Esophagus muscularis mucosa (tissue), 4 donors: ENCODE measurements around the gene PPP6R2. TPM values are rescaled to one million over a fixed set of nuclear protein-coding genes. Genes with fewer than 3 reads are reported as not detected.
A peak's percentile ranks its signal among the peaks of the same experiment; 100 is the strongest.

ENCODE experiments used
- DNase-seq: peaks from one replicate; pipeline ENCODE4 v3.0.0-alpha.2; 2017; ENCODE audit errors: extremely low spot score
- H3K27ac ChIP-seq, 4 donors: fragments of 200-600 bp; sonication (generic); replicated peaks in 1 of 4; 1 replicate in 3 of 4; 2 replicates in 1 of 4; pipeline ENCODE4 v1.5.1; 2016 to 2019; ENCODE audit warnings: mild to moderate bottlenecking in 1 of 4
- H3K27me3 ChIP-seq, 4 donors: fragments of 200-600 bp; sonication (generic); one replicate each; pipeline versions ENCODE4 v1.5.1 to v1.6.0; 2016 to 2019
- H3K36me3 ChIP-seq, 4 donors: fragments of 200-600 bp; sonication (generic); one replicate each; pipeline ENCODE4 v1.5.1; 2016 to 2019
- H3K4me1 ChIP-seq, 4 donors: fragments of 200-600 bp; sonication (generic); one replicate each; pipeline ENCODE4 v1.5.1; 2016 to 2019
- H3K4me3 ChIP-seq, 4 donors: fragments of 200-600 bp; sonication (generic); 1 replicate in 2 of 4; 2 replicates in 2 of 4; pipeline ENCODE4 v1.5.1; 2016 to 2019; ENCODE audit warnings: mild to moderate bottlenecking in 4 of 4, moderate library complexity in 1 of 4
- H3K9me3 ChIP-seq, 4 donors: fragments of 200-600 bp; sonication (generic); 1 replicate in 3 of 4; 2 replicates in 1 of 4; pipeline ENCODE4 v1.5.1; 2016 to 2019
- EP300 ChIP-seq: sonication (generic); formaldehyde crosslinking; IDR thresholded peaks from one replicate; pipeline ENCODE4 v1.6.1; 2017; ENCODE audit warnings: antibody characterized with exemption
- POLR2A ChIP-seq: fragments of 450-650 bp; IDR thresholded peaks from one replicate; pipeline ENCODE4 v1.6.1; 2017; ENCODE audit warnings: antibody characterized with exemption, moderate library complexity, mild to moderate bottlenecking, low read depth
- POLR2AphosphoS5 ChIP-seq, 2 donors: sonication (generic); formaldehyde crosslinking; IDR thresholded peaks; one replicate each; pipeline ENCODE4 v1.6.1; 2017; ENCODE audit warnings: antibody characterized with exemption in 2 of 2
- WGBS: methylation state at CpG from one replicate; pipeline ENCODE4 v1.1.5; 2018; 5-methylcytosine and 5-hydroxymethylcytosine counted together
- intact Hi-C: fragments of 100-400 bp; cut with DNase I; formaldehyde crosslinking; loops from one replicate; pipeline ENCODE4 v1.15.1; 2023
- total RNA-seq, 4 donors: library from RNA; depleted of rRNA; stranded (reverse); fragments of >200 nt; gene quantifications; one replicate each; pipeline versions ENCODE4 v1.1.0 to v1.2.1, GENCODE V29; 2016
- TF ChIP-seq, protein P1 (sequence below), 3 experiments: fragments of 200-600 bp in 2 of 3; fragments of 450-650 bp in 1 of 3; sonication (generic) in 2 of 3; IDR thresholded peaks; one replicate each; pipeline ENCODE4 v1.5.1; 2017 to 2019; ENCODE audit warnings: antibody characterized with exemption in 3 of 3, mild to moderate bottlenecking in 2 of 3, moderate library complexity in 1 of 3

The PPP6R2 gene
- total RNA-seq, 4 donors from 2014 or later: 57.7 to 79.4 (median 65.3) TPM

DNA sequence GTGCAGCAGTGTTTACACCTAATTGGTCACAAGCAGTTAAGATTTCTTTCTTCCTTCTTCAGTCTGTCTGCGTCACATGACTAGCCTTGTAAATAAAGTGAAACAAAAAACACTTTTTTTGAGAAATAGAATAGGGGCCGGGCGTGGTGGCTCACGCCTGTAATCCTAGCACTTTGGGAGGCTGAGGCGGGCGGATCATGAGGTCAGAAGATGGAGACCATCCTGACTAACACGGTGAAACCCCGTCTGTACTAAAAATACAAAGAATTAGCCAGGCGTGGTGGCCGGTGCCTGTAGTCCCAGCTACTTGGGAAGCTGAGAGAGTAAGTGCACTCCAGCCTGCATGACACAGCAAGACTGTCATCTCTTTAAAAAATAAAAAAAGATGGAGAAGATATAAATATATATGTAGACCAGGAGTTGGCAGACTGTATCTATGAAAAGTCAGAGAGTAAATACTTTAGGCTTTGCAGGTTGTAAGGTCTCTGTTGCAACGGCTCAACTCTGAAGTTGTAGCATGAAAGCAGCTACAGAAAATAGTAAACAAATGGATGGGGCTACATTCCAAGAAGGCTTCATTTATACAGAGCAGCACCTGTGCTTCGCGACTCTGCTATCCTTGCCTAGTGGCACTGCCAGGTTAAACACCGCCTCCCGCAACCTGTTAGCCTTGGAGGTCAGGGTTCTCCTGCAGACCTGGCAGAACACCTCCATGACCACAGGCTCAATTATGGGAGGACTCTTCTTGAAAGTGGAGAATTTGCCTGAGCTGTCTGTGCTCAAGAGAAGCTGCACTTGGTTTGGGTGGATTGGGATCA is 55.9 kb downstream of the PPP6R2 start:
- intact Hi-C loops: no loop called here
- H3K36me3 ChIP-seq: peaks cover 9 to 37% (median 32%) of the 10 kb centered on the region in 4 donors

DNA sequence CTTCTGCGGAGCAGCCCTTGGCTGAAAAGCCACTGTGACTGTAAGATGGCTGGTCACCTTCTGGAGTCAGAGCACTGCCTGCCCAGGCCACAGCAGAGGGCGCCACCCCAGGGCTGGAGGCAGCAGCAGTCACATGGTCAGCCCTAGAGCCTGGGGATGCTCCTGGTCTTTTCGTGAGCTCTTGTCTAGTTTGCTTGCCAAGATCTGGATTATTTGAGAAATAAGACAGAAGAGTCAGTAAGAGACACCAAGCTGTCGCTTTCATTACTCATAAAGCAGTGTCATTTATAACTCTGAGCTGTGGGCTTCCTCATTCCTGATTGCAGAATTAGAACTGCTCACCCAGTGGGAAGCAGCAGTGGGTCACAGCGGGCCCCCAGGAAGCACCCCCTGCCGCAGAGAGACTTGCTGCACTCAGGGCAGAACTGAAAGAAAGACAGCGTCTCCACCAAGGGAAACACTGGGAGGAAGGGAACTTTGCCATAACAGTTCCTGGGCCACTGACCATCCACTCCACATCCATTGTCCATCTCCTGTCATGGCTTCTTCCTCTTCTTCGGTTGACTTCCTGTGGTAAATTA is 56.7 kb downstream of the PPP6R2 start:
- no peaks in the 10 kb centered on the region for H3K9me3 ChIP-seq
- no peak overlapping the region for H3K4me3 ChIP-seq
- 65% methylated on average over 7 of the region's 8 CpGs for WGBS
- peak overlapping the region; percentile 40 to 65 (median 52) for H3K27ac ChIP-seq
- no peaks in the 10 kb centered on the region for H3K27me3 ChIP-seq
- H3K36me3 ChIP-seq: peaks cover 5 to 31% (median 25%) of the 10 kb centered on the region in 4 donors
- intact Hi-C loops: no loop called here
- DNase-seq: no peak
- TF ChIP-seq, protein P1, sequence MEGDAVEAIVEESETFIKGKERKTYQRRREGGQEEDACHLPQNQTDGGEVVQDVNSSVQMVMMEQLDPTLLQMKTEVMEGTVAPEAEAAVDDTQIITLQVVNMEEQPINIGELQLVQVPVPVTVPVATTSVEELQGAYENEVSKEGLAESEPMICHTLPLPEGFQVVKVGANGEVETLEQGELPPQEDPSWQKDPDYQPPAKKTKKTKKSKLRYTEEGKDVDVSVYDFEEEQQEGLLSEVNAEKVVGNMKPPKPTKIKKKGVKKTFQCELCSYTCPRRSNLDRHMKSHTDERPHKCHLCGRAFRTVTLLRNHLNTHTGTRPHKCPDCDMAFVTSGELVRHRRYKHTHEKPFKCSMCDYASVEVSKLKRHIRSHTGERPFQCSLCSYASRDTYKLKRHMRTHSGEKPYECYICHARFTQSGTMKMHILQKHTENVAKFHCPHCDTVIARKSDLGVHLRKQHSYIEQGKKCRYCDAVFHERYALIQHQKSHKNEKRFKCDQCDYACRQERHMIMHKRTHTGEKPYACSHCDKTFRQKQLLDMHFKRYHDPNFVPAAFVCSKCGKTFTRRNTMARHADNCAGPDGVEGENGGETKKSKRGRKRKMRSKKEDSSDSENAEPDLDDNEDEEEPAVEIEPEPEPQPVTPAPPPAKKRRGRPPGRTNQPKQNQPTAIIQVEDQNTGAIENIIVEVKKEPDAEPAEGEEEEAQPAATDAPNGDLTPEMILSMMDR (IDR thresholded peaks at IDR 0.05): peak in 2 of 3 experiments; percentile 21 to 37
- no peak for TF ChIP-seq EP300
- peaks cover 18 to 34% (median 30%) of the 10 kb centered on the region in 4 donors for H3K4me1 ChIP-seq

More for the DNA sequence above, 55.9 kb downstream of the PPP6R2 start:
- no peak for DNase-seq
- Histone ChIP-seq H3K27me3 (no peaks in the 10 kb centered on the region), H3K9me3 (no peaks in the 10 kb centered on the region), H3K27ac (peak overlapping the region; percentile 40 to 65 (median 52)), H3K4me1 (peaks cover 15 to 31% (median 29%) of the 10 kb centered on the region in 4 donors), H3K4me3 (no peak overlapping the region)
- 69% methylated on average over 15 of the region's 15 CpGs for whole genome bisulfite sequencing
- TF ChIP-seq POLR2A: no peak
- TF ChIP-seq POLR2AphosphoS5 (IDR thresholded peaks at IDR 0.05): no peak

DNA sequence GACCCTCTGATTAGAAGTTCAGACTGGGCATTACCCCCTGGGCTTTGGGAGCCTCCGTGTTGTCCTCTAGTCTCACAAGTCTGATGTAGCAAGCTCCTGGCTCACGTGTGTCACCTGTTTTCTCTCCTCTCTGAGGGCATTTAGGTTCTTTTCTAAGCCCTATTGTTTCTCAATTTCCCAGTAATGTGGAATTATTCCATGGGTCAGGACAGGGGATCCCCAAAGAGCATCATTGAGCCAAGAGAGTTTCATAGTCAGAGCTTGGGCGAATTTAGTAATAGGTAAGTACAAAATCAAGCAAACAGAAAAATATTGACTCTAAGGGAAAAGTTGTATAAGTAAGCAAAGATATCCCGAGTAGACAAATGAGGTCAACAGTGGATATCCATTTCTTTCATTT is 57.3 kb downstream of the PPP6R2 start:
- Histone ChIP-seq H3K27me3 (no peaks in the 10 kb centered on the region), H3K27ac (peak overlapping the region; percentile 40 to 65 (median 52)), H3K9me3 (no peaks in the 10 kb centered on the region), H3K36me3 (peaks cover 0 to 25% (median 20%) of the 10 kb centered on the region in 4 donors), H3K4me3 (no peak overlapping the region), H3K4me1 (peaks cover 18 to 34% (median 30%) of the 10 kb centered on the region in 4 donors)
- no peak for TF ChIP-seq POLR2A
- TF ChIP-seq EP300: no peak
- no peak for TF ChIP-seq POLR2AphosphoS5 (IDR thresholded peaks at IDR 0.05)
- TF ChIP-seq, protein P1 (IDR thresholded peaks at IDR 0.05): no peak
- DNase-seq: no peak
- WGBS: 92% methylated on average over 4 of the region's 4 CpGs
- intact Hi-C loops: no loop called here

DNA sequence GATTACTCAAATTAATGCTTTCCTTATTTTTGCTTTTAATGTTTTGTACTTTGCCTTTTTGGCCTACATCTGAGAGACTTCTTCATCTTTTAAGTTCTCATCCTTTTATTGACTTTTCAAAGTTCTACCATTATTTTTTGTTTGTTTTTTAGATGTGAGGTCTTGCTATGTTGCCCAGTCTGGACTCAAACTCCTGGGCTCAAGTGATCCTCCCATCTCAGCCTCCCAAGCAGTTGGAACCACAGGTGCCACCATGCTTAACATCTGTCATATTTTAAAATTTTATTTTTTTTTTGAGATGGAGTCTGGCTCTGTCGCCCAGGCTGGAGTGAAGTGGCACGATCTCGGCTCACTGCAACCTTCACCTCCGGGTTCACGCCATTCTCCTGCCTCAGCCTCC is 57.8 kb downstream of the PPP6R2 start:
- H3K4me1 ChIP-seq: peaks cover 18 to 34% (median 30%) of the 10 kb centered on the region in 4 donors
- no peak for DNase-seq
- H3K4me3 ChIP-seq: no peak overlapping the region
- peaks cover 0 to 20% (median 16%) of the 10 kb centered on the region in 4 donors for H3K36me3 ChIP-seq
- H3K27me3 ChIP-seq: no peaks in the 10 kb centered on the region
- H3K9me3 ChIP-seq: no peaks in the 10 kb centered on the region
- intact Hi-C loops: no loop called here
- TF ChIP-seq POLR2A: no peak
- no peak for TF ChIP-seq POLR2AphosphoS5 (IDR thresholded peaks at IDR 0.05)
- TF ChIP-seq, protein P1 (IDR thresholded peaks at IDR 0.05): no peak
- no peak for TF ChIP-seq EP300
- whole genome bisulfite sequencing: 100% methylated on average over 5 of the region's 5 CpGs
- no peak overlapping the region for H3K27ac ChIP-seq

DNA sequence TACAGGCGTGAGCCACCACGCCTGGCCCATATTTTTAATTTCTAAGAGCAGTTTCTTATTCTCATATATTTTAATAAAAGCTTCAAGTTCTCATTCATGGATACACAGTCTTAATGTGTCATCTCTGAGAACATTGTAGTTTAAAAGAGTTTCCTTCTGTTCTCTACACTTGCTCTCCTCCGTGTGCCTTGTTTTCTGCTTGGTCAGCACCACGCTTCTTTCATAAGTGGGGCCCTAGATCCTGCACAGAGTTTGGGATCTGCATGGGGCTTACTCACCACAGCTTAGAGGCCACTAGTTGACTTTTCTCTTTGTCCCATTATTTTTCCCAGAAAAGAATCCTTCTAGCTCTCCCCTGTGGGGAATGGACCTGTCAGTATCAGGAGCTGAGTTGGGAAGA is 58.8 kb downstream of the PPP6R2 start:
- WGBS: 95% methylated on average over 4 of the region's 4 CpGs
- Histone ChIP-seq H3K27ac (no peak overlapping the region), H3K27me3 (no peaks in the 10 kb centered on the region), H3K4me1 (peaks cover 18 to 34% (median 30%) of the 10 kb centered on the region in 4 donors), H3K36me3 (peaks cover 4 to 18% (median 13%) of the 10 kb centered on the region in 4 donors), H3K4me3 (no peak overlapping the region), H3K9me3 (no peaks in the 10 kb centered on the region)
- TF ChIP-seq POLR2AphosphoS5 (IDR thresholded peaks at IDR 0.05) (no peak), POLR2A (no peak)
- TF ChIP-seq, protein P1 (IDR thresholded peaks at IDR 0.05): no peak
- DNase-seq: no peak
- intact Hi-C loops: no loop called here
